GM23338 (cell line): ENCODE results near the gene TASL.

Source experiments
- CREB1 ChIP-seq: fragments of 250-450 bp; sonication (Bioruptor Pico); IDR thresholded peaks from 2 replicates; pipeline ENCODE4 v1.5.0; 2020; ENCODE audit warnings: low read depth, mild to moderate bottlenecking, moderate library complexity
- ETS1 ChIP-seq: IDR thresholded peaks from 2 replicates; pipeline ENCODE4 v1.6.1; 2016; ENCODE audit warnings: antibody characterized with exemption
- EZH2 ChIP-seq: fragments of 200-600 bp; sonication (generic); IDR thresholded peaks from one replicate; pipeline ENCODE4 v1.8.0; 2017; ENCODE audit warnings: antibody characterized with exemption, mild to moderate bottlenecking, low read depth; ENCODE audit not compliant: unreplicated experiment
- JUNB ChIP-seq: IDR thresholded peaks from one replicate; pipeline ENCODE4 v1.6.1; 2016; ENCODE audit warnings: antibody characterized with exemption; ENCODE audit not compliant: unreplicated experiment
- POLR2AphosphoS5 ChIP-seq: IDR thresholded peaks from 2 replicates; pipeline ENCODE4 v1.6.1; 2016; ENCODE audit warnings: antibody characterized with exemption, low read depth
- TF ChIP-seq, protein P1 (sequence below): IDR thresholded peaks from one replicate; pipeline ENCODE4 v1.6.1; 2018; ENCODE audit warnings: antibody characterized with exemption; ENCODE audit not compliant: unreplicated experiment
- TF ChIP-seq, protein P2 (sequence below), 2 experiments: fragments of 200-600 bp in 1 of 2; sonication (generic) in 1 of 2; conservative IDR thresholded peaks; 2 replicates each; pipeline versions ENCODE4 v1.5.1 to v1.6.1; 2016 to 2017; ENCODE audit warnings: antibody characterized with exemption in 2 of 2, low read depth in 2 of 2, mild to moderate bottlenecking in 2 of 2, moderate library complexity in 1 of 2
- TF ChIP-seq, protein P3 (sequence below): fragments of 250-450 bp; sonication (Bioruptor Pico); IDR thresholded peaks from 2 replicates; pipeline ENCODE4 v1.5.0; 2020; ENCODE audit warnings: mild to moderate bottlenecking, moderate library complexity

GRCh38 chrX:30580641-30581040 lies 3.1 kb upstream of the TASL start:
- TF ChIP-seq, protein P1, sequence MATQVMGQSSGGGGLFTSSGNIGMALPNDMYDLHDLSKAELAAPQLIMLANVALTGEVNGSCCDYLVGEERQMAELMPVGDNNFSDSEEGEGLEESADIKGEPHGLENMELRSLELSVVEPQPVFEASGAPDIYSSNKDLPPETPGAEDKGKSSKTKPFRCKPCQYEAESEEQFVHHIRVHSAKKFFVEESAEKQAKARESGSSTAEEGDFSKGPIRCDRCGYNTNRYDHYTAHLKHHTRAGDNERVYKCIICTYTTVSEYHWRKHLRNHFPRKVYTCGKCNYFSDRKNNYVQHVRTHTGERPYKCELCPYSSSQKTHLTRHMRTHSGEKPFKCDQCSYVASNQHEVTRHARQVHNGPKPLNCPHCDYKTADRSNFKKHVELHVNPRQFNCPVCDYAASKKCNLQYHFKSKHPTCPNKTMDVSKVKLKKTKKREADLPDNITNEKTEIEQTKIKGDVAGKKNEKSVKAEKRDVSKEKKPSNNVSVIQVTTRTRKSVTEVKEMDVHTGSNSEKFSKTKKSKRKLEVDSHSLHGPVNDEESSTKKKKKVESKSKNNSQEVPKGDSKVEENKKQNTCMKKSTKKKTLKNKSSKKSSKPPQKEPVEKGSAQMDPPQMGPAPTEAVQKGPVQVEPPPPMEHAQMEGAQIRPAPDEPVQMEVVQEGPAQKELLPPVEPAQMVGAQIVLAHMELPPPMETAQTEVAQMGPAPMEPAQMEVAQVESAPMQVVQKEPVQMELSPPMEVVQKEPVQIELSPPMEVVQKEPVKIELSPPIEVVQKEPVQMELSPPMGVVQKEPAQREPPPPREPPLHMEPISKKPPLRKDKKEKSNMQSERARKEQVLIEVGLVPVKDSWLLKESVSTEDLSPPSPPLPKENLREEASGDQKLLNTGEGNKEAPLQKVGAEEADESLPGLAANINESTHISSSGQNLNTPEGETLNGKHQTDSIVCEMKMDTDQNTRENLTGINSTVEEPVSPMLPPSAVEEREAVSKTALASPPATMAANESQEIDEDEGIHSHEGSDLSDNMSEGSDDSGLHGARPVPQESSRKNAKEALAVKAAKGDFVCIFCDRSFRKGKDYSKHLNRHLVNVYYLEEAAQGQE = no peak
- TF ChIP-seq, protein P2, sequence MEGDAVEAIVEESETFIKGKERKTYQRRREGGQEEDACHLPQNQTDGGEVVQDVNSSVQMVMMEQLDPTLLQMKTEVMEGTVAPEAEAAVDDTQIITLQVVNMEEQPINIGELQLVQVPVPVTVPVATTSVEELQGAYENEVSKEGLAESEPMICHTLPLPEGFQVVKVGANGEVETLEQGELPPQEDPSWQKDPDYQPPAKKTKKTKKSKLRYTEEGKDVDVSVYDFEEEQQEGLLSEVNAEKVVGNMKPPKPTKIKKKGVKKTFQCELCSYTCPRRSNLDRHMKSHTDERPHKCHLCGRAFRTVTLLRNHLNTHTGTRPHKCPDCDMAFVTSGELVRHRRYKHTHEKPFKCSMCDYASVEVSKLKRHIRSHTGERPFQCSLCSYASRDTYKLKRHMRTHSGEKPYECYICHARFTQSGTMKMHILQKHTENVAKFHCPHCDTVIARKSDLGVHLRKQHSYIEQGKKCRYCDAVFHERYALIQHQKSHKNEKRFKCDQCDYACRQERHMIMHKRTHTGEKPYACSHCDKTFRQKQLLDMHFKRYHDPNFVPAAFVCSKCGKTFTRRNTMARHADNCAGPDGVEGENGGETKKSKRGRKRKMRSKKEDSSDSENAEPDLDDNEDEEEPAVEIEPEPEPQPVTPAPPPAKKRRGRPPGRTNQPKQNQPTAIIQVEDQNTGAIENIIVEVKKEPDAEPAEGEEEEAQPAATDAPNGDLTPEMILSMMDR (conservative IDR thresholded peaks at IDR 0.05; ENCODE audit: low read depth in 2 of 2) = no peak
- TF ChIP-seq ETS1 (no peak), CREB1 (CRISPR knock-in tag) (no peak), JUNB (no peak), POLR2AphosphoS5 (no peak), EZH2 (no peak)
- TF ChIP-seq, protein P3, sequence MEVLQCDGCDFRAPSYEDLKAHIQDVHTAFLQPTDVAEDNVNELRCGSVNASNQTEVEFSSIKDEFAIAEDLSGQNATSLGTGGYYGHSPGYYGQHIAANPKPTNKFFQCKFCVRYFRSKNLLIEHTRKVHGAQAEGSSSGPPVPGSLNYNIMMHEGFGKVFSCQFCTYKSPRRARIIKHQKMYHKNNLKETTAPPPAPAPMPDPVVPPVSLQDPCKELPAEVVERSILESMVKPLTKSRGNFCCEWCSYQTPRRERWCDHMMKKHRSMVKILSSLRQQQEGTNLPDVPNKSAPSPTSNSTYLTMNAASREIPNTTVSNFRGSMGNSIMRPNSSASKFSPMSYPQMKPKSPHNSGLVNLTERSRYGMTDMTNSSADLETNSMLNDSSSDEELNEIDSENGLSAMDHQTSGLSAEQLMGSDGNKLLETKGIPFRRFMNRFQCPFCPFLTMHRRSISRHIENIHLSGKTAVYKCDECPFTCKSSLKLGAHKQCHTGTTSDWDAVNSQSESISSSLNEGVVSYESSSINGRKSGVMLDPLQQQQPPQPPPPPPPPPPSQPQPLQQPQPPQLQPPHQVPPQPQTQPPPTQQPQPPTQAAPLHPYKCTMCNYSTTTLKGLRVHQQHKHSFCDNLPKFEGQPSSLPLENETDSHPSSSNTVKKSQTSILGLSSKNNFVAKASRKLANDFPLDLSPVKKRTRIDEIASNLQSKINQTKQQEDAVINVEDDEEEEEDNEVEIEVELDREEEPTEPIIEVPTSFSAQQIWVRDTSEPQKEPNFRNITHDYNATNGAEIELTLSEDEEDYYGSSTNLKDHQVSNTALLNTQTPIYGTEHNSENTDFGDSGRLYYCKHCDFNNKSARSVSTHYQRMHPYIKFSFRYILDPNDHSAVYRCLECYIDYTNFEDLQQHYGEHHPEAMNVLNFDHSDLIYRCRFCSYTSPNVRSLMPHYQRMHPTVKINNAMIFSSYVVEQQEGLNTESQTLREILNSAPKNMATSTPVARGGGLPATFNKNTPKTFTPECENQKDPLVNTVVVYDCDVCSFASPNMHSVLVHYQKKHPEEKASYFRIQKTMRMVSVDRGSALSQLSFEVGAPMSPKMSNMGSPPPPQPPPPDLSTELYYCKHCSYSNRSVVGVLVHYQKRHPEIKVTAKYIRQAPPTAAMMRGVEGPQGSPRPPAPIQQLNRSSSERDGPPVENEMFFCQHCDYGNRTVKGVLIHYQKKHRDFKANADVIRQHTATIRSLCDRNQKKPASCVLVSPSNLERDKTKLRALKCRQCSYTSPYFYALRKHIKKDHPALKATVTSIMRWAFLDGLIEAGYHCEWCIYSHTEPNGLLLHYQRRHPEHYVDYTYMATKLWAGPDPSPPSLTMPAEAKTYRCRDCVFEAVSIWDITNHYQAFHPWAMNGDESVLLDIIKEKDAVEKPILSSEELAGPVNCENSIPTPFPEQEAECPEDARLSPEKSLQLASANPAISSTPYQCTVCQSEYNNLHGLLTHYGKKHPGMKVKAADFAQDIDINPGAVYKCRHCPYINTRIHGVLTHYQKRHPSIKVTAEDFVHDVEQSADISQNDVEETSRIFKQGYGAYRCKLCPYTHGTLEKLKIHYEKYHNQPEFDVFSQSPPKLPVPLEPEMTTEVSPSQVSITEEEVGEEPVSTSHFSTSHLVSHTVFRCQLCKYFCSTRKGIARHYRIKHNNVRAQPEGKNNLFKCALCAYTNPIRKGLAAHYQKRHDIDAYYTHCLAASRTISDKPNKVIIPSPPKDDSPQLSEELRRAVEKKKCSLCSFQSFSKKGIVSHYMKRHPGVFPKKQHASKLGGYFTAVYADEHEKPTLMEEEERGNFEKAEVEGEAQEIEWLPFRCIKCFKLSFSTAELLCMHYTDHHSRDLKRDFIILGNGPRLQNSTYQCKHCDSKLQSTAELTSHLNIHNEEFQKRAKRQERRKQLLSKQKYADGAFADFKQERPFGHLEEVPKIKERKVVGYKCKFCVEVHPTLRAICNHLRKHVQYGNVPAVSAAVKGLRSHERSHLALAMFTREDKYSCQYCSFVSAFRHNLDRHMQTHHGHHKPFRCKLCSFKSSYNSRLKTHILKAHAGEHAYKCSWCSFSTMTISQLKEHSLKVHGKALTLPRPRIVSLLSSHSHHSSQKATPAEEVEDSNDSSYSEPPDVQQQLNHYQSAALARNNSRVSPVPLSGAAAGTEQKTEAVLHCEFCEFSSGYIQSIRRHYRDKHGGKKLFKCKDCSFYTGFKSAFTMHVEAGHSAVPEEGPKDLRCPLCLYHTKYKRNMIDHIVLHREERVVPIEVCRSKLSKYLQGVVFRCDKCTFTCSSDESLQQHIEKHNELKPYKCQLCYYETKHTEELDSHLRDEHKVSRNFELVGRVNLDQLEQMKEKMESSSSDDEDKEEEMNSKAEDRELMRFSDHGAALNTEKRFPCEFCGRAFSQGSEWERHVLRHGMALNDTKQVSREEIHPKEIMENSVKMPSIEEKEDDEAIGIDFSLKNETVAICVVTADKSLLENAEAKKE (CRISPR knock-in tag) = no peak
